ENCODE data around the gene DUSP6.

Gene DUSP6

GRCh38 chr12:89320735-89321134 lies 31.6 kb downstream of the DUSP6 start:
- no peak overlapping the region for H3K4me3 ChIP-seq (ENCODE audit: low read length)
- DNase-seq (ENCODE audit: low read depth): no peak
- no peak for TF ChIP-seq CTCF (conservative IDR thresholded peaks at IDR 0.05; ENCODE audit: low read length)

GRCh38 chr12:89319606-89320005 lies 32.7 kb downstream of the DUSP6 start:
- TF ChIP-seq CTCF (conservative IDR thresholded peaks at IDR 0.05; ENCODE audit: low read length): no peak
- DNase-seq (ENCODE audit: low read depth): no peak
- no peak overlapping the region for H3K4me3 ChIP-seq (ENCODE audit: low read length)

- H3K4me3 ChIP-seq (ENCODE audit: low read length): no peak overlapping the region
- TF ChIP-seq CTCF (conservative IDR thresholded peaks at IDR 0.05; ENCODE audit: low read length): no peak
- peak; percentile 45 for DNase-seq (ENCODE audit: low read depth)
Measured at GRCh38 chr12:89319122-89319521, 33.2 kb downstream of the DUSP6 start.

DNA sequence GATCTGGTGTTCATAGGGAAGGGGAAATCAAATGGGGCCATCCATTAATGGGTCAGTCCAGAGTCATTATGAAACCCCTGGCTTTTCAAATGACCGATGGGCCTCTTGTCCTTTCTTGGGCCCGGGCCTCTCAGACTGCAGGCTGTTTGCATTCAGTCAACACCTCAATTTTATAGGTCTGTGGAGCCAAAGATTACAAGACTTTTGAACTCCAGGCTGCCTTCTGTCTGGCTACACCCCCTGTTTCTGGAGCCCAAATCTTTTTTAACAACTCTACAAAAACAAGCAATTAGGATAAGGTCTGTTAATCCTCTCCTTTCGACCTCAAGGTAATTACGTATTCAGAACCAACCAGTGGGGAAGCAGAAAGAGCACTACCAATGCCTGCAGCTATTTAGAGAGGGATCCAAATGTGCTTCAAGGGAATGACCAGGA lies 35.6 kb downstream of the DUSP6 start:
- no peak overlapping the region for H3K4me3 ChIP-seq (ENCODE audit: low read length)
- DNase-seq (ENCODE audit: low read depth): no peak
- TF ChIP-seq CTCF (conservative IDR thresholded peaks at IDR 0.05; ENCODE audit: low read length): no peak

DNA sequence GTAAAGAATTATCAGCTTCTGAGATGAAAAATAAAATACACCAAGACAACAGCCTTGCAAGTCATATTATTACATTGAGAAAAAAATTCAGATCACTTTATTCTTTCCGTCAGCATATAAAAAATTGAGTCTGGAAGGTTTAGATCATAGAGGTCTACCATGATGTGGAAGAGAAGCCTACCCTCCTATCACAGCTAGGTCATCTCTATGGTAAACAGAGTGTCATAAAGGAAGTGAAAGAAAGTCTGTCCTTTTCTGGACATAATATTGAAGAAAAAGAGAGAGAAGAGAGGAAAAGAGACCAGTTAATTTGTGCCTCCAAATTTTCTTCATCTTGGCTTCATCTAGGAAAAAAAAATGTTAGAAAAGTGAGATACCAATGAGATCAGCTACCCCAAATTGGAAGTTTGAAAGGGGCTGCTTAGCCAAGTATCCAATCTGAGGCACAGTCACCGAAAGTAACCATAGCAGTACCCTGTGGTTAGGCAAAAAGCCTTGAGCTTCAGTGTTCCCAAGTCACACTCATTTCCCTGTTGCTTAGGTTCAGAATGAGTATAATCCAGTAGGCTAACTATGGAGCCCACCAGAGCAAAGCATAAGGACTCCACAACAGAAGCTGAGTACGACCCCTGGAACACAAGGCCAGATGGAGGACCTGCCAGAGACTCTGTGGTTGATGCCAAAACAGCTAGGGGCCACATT lies 38.1 kb downstream of the DUSP6 start:
- no peak overlapping the region for H3K4me3 ChIP-seq (ENCODE audit: low read length)
- no peak for DNase-seq (ENCODE audit: low read depth)
- TF ChIP-seq CTCF (conservative IDR thresholded peaks at IDR 0.05; ENCODE audit: low read length): no peak

GRCh38 chr12:89311703-89312293 lies 40.5 kb downstream of the DUSP6 start:
- no peak overlapping the region for H3K4me3 ChIP-seq (ENCODE audit: low read length)
- TF ChIP-seq CTCF (conservative IDR thresholded peaks at IDR 0.05; ENCODE audit: low read length): no peak
- no peak for DNase-seq (ENCODE audit: low read depth)

DNA sequence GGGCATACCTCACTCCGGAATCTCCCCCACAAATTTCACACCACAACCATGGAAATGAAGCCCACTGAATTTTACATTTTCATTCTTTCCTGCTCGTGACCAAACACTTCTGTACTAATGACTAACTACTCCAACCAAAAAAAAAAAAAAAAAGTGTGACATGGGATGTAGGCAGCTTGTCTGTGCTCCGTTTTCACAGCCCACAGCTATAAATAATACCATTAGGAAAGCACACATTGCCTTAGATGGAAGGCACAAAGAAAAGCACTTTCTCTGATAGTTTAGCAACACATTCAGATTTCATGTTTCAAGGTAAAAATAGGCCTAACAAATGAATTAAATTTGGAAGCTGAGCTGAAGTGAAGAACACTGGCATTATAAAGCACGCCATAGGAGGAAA lies 42.5 kb downstream of the DUSP6 start:
- no peak overlapping the region for H3K4me3 ChIP-seq (ENCODE audit: low read length)
- TF ChIP-seq CTCF (conservative IDR thresholded peaks at IDR 0.05; ENCODE audit: low read length): no peak
- no peak for DNase-seq (ENCODE audit: low read depth)

Data from AG10803 (cell line).